Thyroid gland (tissue), 4 donors: ENCODE data around the gene ADCYAP1R1. TPM values are rescaled to one million over a fixed set of nuclear protein-coding genes. Genes with fewer than 3 reads are reported as not detected.
"Not testable (repeated sequence)": the region's sequence is repeated elsewhere in the genome, so short reads cannot be mapped to it uniquely, and the experiment has no call there.

Source experiments
- DNase-seq, 2 donors: peaks; one replicate each; pipeline ENCODE4 v3.0.0-alpha.2; 2019
- H3K27ac ChIP-seq, 3 donors: fragments of 200-600 bp; sonication (generic); 1 replicate in 2 of 3; 2 replicates in 1 of 3; pipeline ENCODE4 v1.5.1; 2016 to 2019; ENCODE audit warnings: mild to moderate bottlenecking in 1 of 3, moderate library complexity in 1 of 3
- H3K27me3 ChIP-seq: fragments of 200-600 bp; sonication (generic); one replicate; pipeline ENCODE4 v1.5.1; 2019
- H3K36me3 ChIP-seq, 2 donors: fragments of 200-600 bp; sonication (generic); one replicate each; pipeline ENCODE4 v1.5.1; 2016 to 2019
- H3K4me1 ChIP-seq, 2 donors: fragments of 200-600 bp; sonication (generic); one replicate each; pipeline ENCODE4 v1.5.1; 2017 to 2019
- H3K4me3 ChIP-seq, 3 donors: fragments of 200-600 bp; sonication (generic); replicated peaks in 1 of 3; 1 replicate in 2 of 3; 2 replicates in 1 of 3; pipeline ENCODE4 v1.5.1; 2016; ENCODE audit warnings: mild to moderate bottlenecking in 1 of 3
- H3K9me3 ChIP-seq: fragments of 200-600 bp; sonication (generic); one replicate; pipeline ENCODE4 v1.5.1; 2017
- CTCF ChIP-seq, 6 experiments: fragments of 200-600 bp in 3 of 6; fragments of 450-650 bp in 3 of 6; sonication (generic) in 3 of 6; IDR thresholded peaks; one replicate each; pipeline ENCODE4 v1.5.1; 2016 to 2019; ENCODE audit warnings: antibody characterized with exemption in 6 of 6, mild to moderate bottlenecking in 2 of 6, inconsistent platforms in 1 of 6, moderate library complexity in 1 of 6
- POLR2A ChIP-seq, 2 donors: fragments of 450-650 bp; IDR thresholded peaks; one replicate each; pipeline ENCODE4 v1.6.1; 2017; ENCODE audit warnings: antibody characterized with exemption in 2 of 2, mild to moderate bottlenecking in 2 of 2, moderate library complexity in 1 of 2
- WGBS, 2 donors: methylation state at CpG; one replicate each; pipeline ENCODE4 v1.1.5; 2017; 5-methylcytosine and 5-hydroxymethylcytosine counted together
- intact Hi-C: fragments of 100-400 bp; cut with DNase I; formaldehyde crosslinking; loops from one replicate; pipeline ENCODE4 v1.15.1; 2023
- small RNA-seq: library from RNA; depleted of rRNA; stranded (forward); fragments of <200 nt; gene quantifications from one replicate; pipeline ENCODE3, GENCODE V24; 2016
- total RNA-seq, 4 donors: library from RNA; depleted of rRNA; stranded (reverse); fragments of >200 nt; gene quantifications; one replicate each; pipeline ENCODE4 v1.2.3, GENCODE V29; 2016

Gene ADCYAP1R1
- total RNA-seq, 4 donors from 2014 or later, result 0.27 to 4.6 (median 2.5) TPM

GRCh38 chr7:31146030-31146429, 93.9 kb downstream of the ADCYAP1R1 start:
- no peak for DNase-seq
- 44 to 88% methylated on average over 1 of the region's 1 CpG for WGBS, 2 donors
- no peaks in the 10 kb centered on the region for H3K9me3 ChIP-seq

GRCh38 chr7:31146538-31146937, 94.4 kb downstream of the ADCYAP1R1 start:
- WGBS, 2 donors, result 76 to 93% methylated on average over 2 to 4 of the region's 4 CpGs
- Histone ChIP-seq H3K4me3 (no peak overlapping the region), H3K36me3 (no peaks in the 10 kb centered on the region), H3K27me3 (no peaks in the 10 kb centered on the region), H3K27ac (no peak overlapping the region), H3K9me3 (no peaks in the 10 kb centered on the region), H3K4me1 (no peaks in the 10 kb centered on the region)
- TF ChIP-seq CTCF (IDR thresholded peaks at IDR 0.05) (no peak), POLR2A (IDR thresholded peaks at IDR 0.05) (no peak)
- no peak for DNase-seq
- intact Hi-C loops, result no loop called here

More at GRCh38 chr7:31146030-31146429, 93.9 kb downstream of the ADCYAP1R1 start:
- no peak overlapping the region for H3K27ac ChIP-seq
- no peak overlapping the region for H3K4me3 ChIP-seq
- H3K36me3 ChIP-seq, result no peaks in the 10 kb centered on the region
- no peak for TF ChIP-seq CTCF (IDR thresholded peaks at IDR 0.05)
- no peak for TF ChIP-seq POLR2A (IDR thresholded peaks at IDR 0.05)
- no peaks in the 10 kb centered on the region for H3K27me3 ChIP-seq
- H3K4me1 ChIP-seq, result no peaks in the 10 kb centered on the region
- intact Hi-C loops, result no loop called here

- WGBS, 2 donors, result 76 to 80% methylated on average over 2 of the region's 2 CpGs
These were observed 99.7 kb downstream of the ADCYAP1R1 start for GRCh38 chr7:31151849-31152248.

GRCh38 chr7:31153318-31153717, 101.2 kb downstream of the ADCYAP1R1 start:
- H3K9me3 ChIP-seq, H3K4me3 ChIP-seq, H3K27ac ChIP-seq, H3K4me1 ChIP-seq, H3K27me3 ChIP-seq, intact Hi-C loops, H3K36me3 ChIP-seq, DNase-seq: not testable (repeated sequence)
- WGBS, 2 donors, result 95 to 96% methylated on average over 18 to 20 of the region's 20 CpGs

More at GRCh38 chr7:31151849-31152248, 99.7 kb downstream of the ADCYAP1R1 start:
- intact Hi-C loops, result no loop called here
- Histone ChIP-seq H3K4me1 (no peaks in the 10 kb centered on the region), H3K27me3 (no peaks in the 10 kb centered on the region), H3K27ac (no peak overlapping the region), H3K9me3 (no peaks in the 10 kb centered on the region), H3K36me3 (no peaks in the 10 kb centered on the region), H3K4me3 (no peak overlapping the region)
- DNase-seq, result no peak
- TF ChIP-seq CTCF (IDR thresholded peaks at IDR 0.05), result no peak
- no peak for TF ChIP-seq POLR2A (IDR thresholded peaks at IDR 0.05)

- WGBS, 2 donors, result 65 to 71% methylated on average over 5 of the region's 5 CpGs
- Histone ChIP-seq H3K4me1 (no peaks in the 10 kb centered on the region), H3K4me3 (no peak overlapping the region), H3K27ac (no peak overlapping the region), H3K9me3 (no peaks in the 10 kb centered on the region), H3K27me3 (no peaks in the 10 kb centered on the region), H3K36me3 (no peaks in the 10 kb centered on the region)
- TF ChIP-seq POLR2A (IDR thresholded peaks at IDR 0.05) (no peak), CTCF (IDR thresholded peaks at IDR 0.05) (no peak)
- no peak for DNase-seq
- intact Hi-C loops, result no loop called here
These were observed 108.8 kb downstream of the ADCYAP1R1 start for GRCh38 chr7:31160941-31161340.

Small RNA genes within 50 kb of the gene (small RNA-seq; reads per million reads assigned to genes)
- gene AC006466.1, result not detected

Other genes with a start within 250 kb of the ADCYAP1R1 start
- 100 to 1,000 TPM in 2 of 4 donors, 10 to 100 TPM in 2; 48.7 to 231 (median 134) TPM for gene AQP1, start 140.5 kb upstream of the ADCYAP1R1 start, total RNA-seq
- under 1 TPM in 1 of 4 donors, not detected in 3; 0.54 TPM for gene GHRHR, start 88.4 kb upstream of the ADCYAP1R1 start, total RNA-seq